ENCODE results near the gene RPP21.

The RPP21 gene

GRCh38 chr6:30360139-30360538 is 15.2 kb downstream of the RPP21 start:
- H3K4me2 ChIP-seq (ENCODE audit: low read length, poor library complexity, severe bottlenecking), result no peak overlapping the region
- H3K4me3 ChIP-seq (ENCODE audit: insufficient read depth in 1 of 2, low read depth in 1 of 2, low read length in 2 of 2), result no peak overlapping the region
- no peak overlapping the region for H2AK5ac ChIP-seq (ENCODE audit: low read length, severe bottlenecking)
- no peak overlapping the region for H3K23ac ChIP-seq (ENCODE audit: low read length in 2 of 2)
- peaks cover 4% of the 10 kb centered on the region for H3K4me1 ChIP-seq (ENCODE audit: control insufficient read depth, insufficient read depth, low read depth, low read length)
- H2BK15ac ChIP-seq (ENCODE audit: low read depth, poor library complexity, severe bottlenecking), result no peak overlapping the region
- H3K18ac ChIP-seq (ENCODE audit: low read depth in 1 of 2, low read length in 2 of 2), result no peak overlapping the region
- no peak overlapping the region for H3K27ac ChIP-seq (ENCODE audit: low read length, poor library complexity, severe bottlenecking)
- no peak overlapping the region for H2AFZ ChIP-seq (ENCODE audit: low read depth, low read length)
- H4K91ac ChIP-seq (ENCODE audit: low read length), result no peak overlapping the region
- no peak overlapping the region for H2BK5ac ChIP-seq (ENCODE audit: low read depth, low read length, poor library complexity, severe bottlenecking)
- no peaks in the 10 kb centered on the region for H3K36me3 ChIP-seq (ENCODE audit: control insufficient read depth in 1 of 2, insufficient read depth in 2 of 2, low read depth in 1 of 2, low read length in 2 of 2)
- peaks cover 5% of the 10 kb centered on the region for H3K9me3 ChIP-seq (ENCODE audit: control insufficient read depth, low read length)
- no peak overlapping the region for H2BK120ac ChIP-seq (ENCODE audit: low read depth, low read length)
- no peak overlapping the region for H3K9ac ChIP-seq (ENCODE audit: low read length)
- WGBS, result 78% methylated on average over 13 of the region's 13 CpGs
- no peak overlapping the region for H2BK12ac ChIP-seq (ENCODE audit: low read length in 2 of 2)
- H3K4ac ChIP-seq (ENCODE audit: low read depth in 1 of 2, low read length in 2 of 2), result no peak overlapping the region
- H3K79me1 ChIP-seq (replicated peaks; ENCODE audit: low read length, poor library complexity, severe bottlenecking), result no peaks in the 10 kb centered on the region
- no peak overlapping the region for H3K14ac ChIP-seq (ENCODE audit: low read length in 2 of 2)
- peaks cover 55 to 84% of the 10 kb centered on the region in 2 experiments for H3K27me3 ChIP-seq (ENCODE audit: control insufficient read depth in 1 of 2, insufficient read depth in 1 of 2, low read length in 2 of 2)
- H4K8ac ChIP-seq (ENCODE audit: low read length), result no peak overlapping the region
- DNase-seq, result no peak

GRCh38 chr6:30361661-30362060 is 16.7 kb downstream of the RPP21 start:
- H4K8ac ChIP-seq (ENCODE audit: low read length), result no peak overlapping the region
- H2BK15ac ChIP-seq (ENCODE audit: low read depth, poor library complexity, severe bottlenecking), result no peak overlapping the region
- H4K91ac ChIP-seq (ENCODE audit: low read length), result no peak overlapping the region
- H3K27me3 ChIP-seq (ENCODE audit: control insufficient read depth in 1 of 2, insufficient read depth in 1 of 2, low read length in 2 of 2), result peaks cover 59 to 92% of the 10 kb centered on the region in 2 experiments
- H2BK12ac ChIP-seq (ENCODE audit: low read length in 2 of 2), result no peak overlapping the region
- no peak overlapping the region for H2BK120ac ChIP-seq (ENCODE audit: low read depth, low read length)
- H3K14ac ChIP-seq (ENCODE audit: low read length in 2 of 2), result no peak overlapping the region
- H3K4me3 ChIP-seq (ENCODE audit: insufficient read depth in 1 of 2, low read depth in 1 of 2, low read length in 2 of 2), result no peak overlapping the region
- H3K4ac ChIP-seq (ENCODE audit: low read depth in 1 of 2, low read length in 2 of 2), result no peak overlapping the region
- peaks cover 4% of the 10 kb centered on the region for H3K4me1 ChIP-seq (ENCODE audit: control insufficient read depth, insufficient read depth, low read depth, low read length)
- no peak overlapping the region for H2BK5ac ChIP-seq (ENCODE audit: low read depth, low read length, poor library complexity, severe bottlenecking)
- no peaks in the 10 kb centered on the region for H3K79me1 ChIP-seq (replicated peaks; ENCODE audit: low read length, poor library complexity, severe bottlenecking)
- no peak overlapping the region for H2AFZ ChIP-seq (ENCODE audit: low read depth, low read length)
- WGBS, result no CpG with 5 or more reads among the region's 2 CpGs
- no peak overlapping the region for H3K9ac ChIP-seq (ENCODE audit: low read length)
- H3K9me3 ChIP-seq (ENCODE audit: control insufficient read depth, low read length), result peaks cover 5% of the 10 kb centered on the region
- H2AK5ac ChIP-seq (ENCODE audit: low read length, severe bottlenecking), result no peak overlapping the region
- no peak overlapping the region for H3K23ac ChIP-seq (ENCODE audit: low read length in 2 of 2)
- H3K36me3 ChIP-seq (ENCODE audit: control insufficient read depth in 1 of 2, insufficient read depth in 2 of 2, low read depth in 1 of 2, low read length in 2 of 2), result no peaks in the 10 kb centered on the region
- no peak overlapping the region for H3K27ac ChIP-seq (ENCODE audit: low read length, poor library complexity, severe bottlenecking)
- H3K4me2 ChIP-seq (ENCODE audit: low read length, poor library complexity, severe bottlenecking), result no peak overlapping the region
- no peak for DNase-seq
- H3K18ac ChIP-seq (ENCODE audit: low read depth in 1 of 2, low read length in 2 of 2), result no peak overlapping the region

- 74% methylated on average over 2 of the region's 2 CpGs for WGBS
- Histone ChIP-seq H4K91ac (ENCODE audit: low read length) (no peak overlapping the region), H3K14ac (ENCODE audit: low read length in 2 of 2) (no peak overlapping the region), H3K79me1 (replicated peaks; ENCODE audit: low read length, poor library complexity, severe bottlenecking) (no peaks in the 10 kb centered on the region), H3K9ac (ENCODE audit: low read length) (no peak overlapping the region), H3K9me3 (ENCODE audit: control insufficient read depth, low read length) (peaks cover 5% of the 10 kb centered on the region), H3K4me1 (ENCODE audit: control insufficient read depth, insufficient read depth, low read depth, low read length) (no peaks in the 10 kb centered on the region), H2BK120ac (ENCODE audit: low read depth, low read length) (no peak overlapping the region), H3K4ac (ENCODE audit: low read depth in 1 of 2, low read length in 2 of 2) (no peak overlapping the region), H2BK5ac (ENCODE audit: low read depth, low read length, poor library complexity, severe bottlenecking) (no peak overlapping the region), H4K8ac (ENCODE audit: low read length) (no peak overlapping the region), H3K27me3 (ENCODE audit: control insufficient read depth in 1 of 2, insufficient read depth in 1 of 2, low read length in 2 of 2) (peaks cover 58 to 95% of the 10 kb centered on the region in 2 experiments), H2BK15ac (ENCODE audit: low read depth, poor library complexity, severe bottlenecking) (no peak overlapping the region), H2BK12ac (ENCODE audit: low read length in 2 of 2) (no peak overlapping the region), H3K36me3 (ENCODE audit: control insufficient read depth in 1 of 2, insufficient read depth in 2 of 2, low read depth in 1 of 2, low read length in 2 of 2) (no peaks in the 10 kb centered on the region), H2AK5ac (ENCODE audit: low read length, severe bottlenecking) (no peak overlapping the region), H3K4me3 (ENCODE audit: insufficient read depth in 1 of 2, low read depth in 1 of 2, low read length in 2 of 2) (no peak overlapping the region), H3K4me2 (ENCODE audit: low read length, poor library complexity, severe bottlenecking) (no peak overlapping the region), H3K18ac (ENCODE audit: low read depth in 1 of 2, low read length in 2 of 2) (no peak overlapping the region), H3K23ac (ENCODE audit: low read length in 2 of 2) (no peak overlapping the region), H3K27ac (ENCODE audit: low read length, poor library complexity, severe bottlenecking) (no peak overlapping the region), H2AFZ (ENCODE audit: low read depth, low read length) (no peak overlapping the region)
- DNase-seq, result no peak
These were observed 18.5 kb downstream of the RPP21 start for GRCh38 chr6:30363459-30363858.

- H4K8ac ChIP-seq (ENCODE audit: low read length), result no peak overlapping the region
- no peak for DNase-seq
- no peak overlapping the region for H3K4me3 ChIP-seq (ENCODE audit: insufficient read depth in 1 of 2, low read depth in 1 of 2, low read length in 2 of 2)
- peaks cover 5% of the 10 kb centered on the region for H3K9me3 ChIP-seq (ENCODE audit: control insufficient read depth, low read length)
- no peak overlapping the region for H2AK5ac ChIP-seq (ENCODE audit: low read length, severe bottlenecking)
- H3K18ac ChIP-seq (ENCODE audit: low read depth in 1 of 2, low read length in 2 of 2), result no peak overlapping the region
- H3K23ac ChIP-seq (ENCODE audit: low read length in 2 of 2), result no peak overlapping the region
- no peak overlapping the region for H3K9ac ChIP-seq (ENCODE audit: low read length)
- no peak overlapping the region for H3K14ac ChIP-seq (ENCODE audit: low read length in 2 of 2)
- H3K79me1 ChIP-seq (replicated peaks; ENCODE audit: low read length, poor library complexity, severe bottlenecking), result no peaks in the 10 kb centered on the region
- H2BK15ac ChIP-seq (ENCODE audit: low read depth, poor library complexity, severe bottlenecking), result no peak overlapping the region
- H2BK5ac ChIP-seq (ENCODE audit: low read depth, low read length, poor library complexity, severe bottlenecking), result no peak overlapping the region
- no peak overlapping the region for H3K4ac ChIP-seq (ENCODE audit: low read depth in 1 of 2, low read length in 2 of 2)
- H2BK12ac ChIP-seq (ENCODE audit: low read length in 2 of 2), result no peak overlapping the region
- no peak overlapping the region for H3K27ac ChIP-seq (ENCODE audit: low read length, poor library complexity, severe bottlenecking)
- H2AFZ ChIP-seq (ENCODE audit: low read depth, low read length), result no peak overlapping the region
- H3K36me3 ChIP-seq (ENCODE audit: control insufficient read depth in 1 of 2, insufficient read depth in 2 of 2, low read depth in 1 of 2, low read length in 2 of 2), result no peaks in the 10 kb centered on the region
- H4K91ac ChIP-seq (ENCODE audit: low read length), result no peak overlapping the region
- peaks cover 52 to 95% of the 10 kb centered on the region in 2 experiments for H3K27me3 ChIP-seq (ENCODE audit: control insufficient read depth in 1 of 2, insufficient read depth in 1 of 2, low read length in 2 of 2)
- 83% methylated on average over 1 of the region's 2 CpGs for WGBS
- no peaks in the 10 kb centered on the region for H3K4me1 ChIP-seq (ENCODE audit: control insufficient read depth, insufficient read depth, low read depth, low read length)
- H2BK120ac ChIP-seq (ENCODE audit: low read depth, low read length), result no peak overlapping the region
- H3K4me2 ChIP-seq (ENCODE audit: low read length, poor library complexity, severe bottlenecking), result no peak overlapping the region
These were observed 19.6 kb downstream of the RPP21 start for GRCh38 chr6:30364591-30364990.
